B cell (primary cell): ENCODE measurements around the gene VAC14. TPM values are rescaled to one million over a fixed set of nuclear protein-coding genes. Genes with fewer than 3 reads are reported as not detected.

Experiments
- ATAC-seq: fragments of 200-7000 bp; cut with Tn5 transposase; one replicate; pipeline ENCODE4 v1.10.0; 2021; ENCODE audit warnings: low read depth, mild to moderate bottlenecking, moderate number of reproducible peaks, moderate library complexity
- CTCF ChIA-PET: fragments of 350-600 bp; sonication (Branson Sonifier 250); formaldehyde crosslinking; loops from one replicate; lab custom pipeline; 2021; ENCODE audit warnings: antibody characterized with exemption, inconsistent platforms; lab: Charles Lee
- POLR2A ChIA-PET: fragments of 350-600 bp; sonication (Branson Sonifier 250); formaldehyde crosslinking; loops from one replicate; lab custom pipeline; 2021; ENCODE audit warnings: antibody characterized with exemption; lab: Charles Lee
- DNase-seq: peaks from one replicate; pipeline ENCODE4 v3.0.0; 2013
- H2AFZ ChIP-seq: 2 replicates; pipeline ENCODE4 v1.6.1; 2012; ENCODE audit warnings: mild to moderate bottlenecking, low read depth, low read length; ENCODE audit not compliant: insufficient read depth, poor library complexity, severe bottlenecking
- H3K27ac ChIP-seq, 2 donors: 1 replicate in 1 of 2; 2 replicates in 1 of 2; pipeline ENCODE4 v1.5.1; 2012 to 2013; ENCODE audit warnings: low read length in 2 of 2, mild to moderate bottlenecking in 2 of 2, moderate library complexity in 1 of 2
- H3K27me3 ChIP-seq, 4 experiments: fragments of 200-600 bp in 1 of 4; sonication (generic) in 1 of 4; replicated peaks in 1 of 4; 1 replicate in 2 of 4; 2 replicates in 2 of 4; pipeline versions ENCODE4 v1.6.1 to v1.7.0; 2013 to 2016; ENCODE audit warnings: low read length in 3 of 4, mild to moderate bottlenecking in 2 of 4, mixed read lengths in 1 of 4, moderate library complexity in 1 of 4; ENCODE audit not compliant: insufficient read depth in 4 of 4, control insufficient read depth in 3 of 4; ENCODE audit errors: control extremely low read depth in 1 of 4
- H3K36me3 ChIP-seq, 2 experiments: replicated peaks in 1 of 2; 1 replicate in 1 of 2; 2 replicates in 1 of 2; pipeline versions ENCODE4 v1.6.1 to v1.7.1; 2013; ENCODE audit warnings: low read length in 1 of 2; ENCODE audit not compliant: insufficient read depth in 2 of 2, control insufficient read depth in 1 of 2; ENCODE audit errors: control extremely low read depth in 1 of 2, extremely low read depth in 1 of 2
- H3K4me1 ChIP-seq, 2 donors: fragments of 200-600 bp in 1 of 2; sonication (generic) in 1 of 2; 1 replicate in 1 of 2; 2 replicates in 1 of 2; pipeline versions ENCODE4 v1.5.1 to v1.6.1; 2013 to 2017; ENCODE audit warnings: low read length in 2 of 2; ENCODE audit not compliant: control insufficient read depth in 2 of 2, insufficient read depth in 2 of 2
- H3K4me2 ChIP-seq: replicated peaks from 2 replicates; pipeline ENCODE3; 2012; ENCODE audit warnings: mild to moderate bottlenecking, low read depth, low read length; ENCODE audit not compliant: poor library complexity, severe bottlenecking
- H3K4me3 ChIP-seq, 5 experiments: fragments of 200-600 bp in 1 of 5; sonication (generic) in 1 of 5; 1 replicate in 3 of 5; 2 replicates in 2 of 5; pipeline versions ENCODE4 v1.5.1 to v1.7.0; 2011 to 2016; ENCODE audit warnings: low read length in 4 of 5, mild to moderate bottlenecking in 4 of 5, low read depth in 2 of 5, control low read depth in 1 of 5, moderate library complexity in 1 of 5; ENCODE audit not compliant: insufficient read depth in 1 of 5; ENCODE audit errors: control extremely low read depth in 1 of 5, extremely low read depth in 1 of 5
- H3K79me2 ChIP-seq: fragments of 200-600 bp; sonication (generic); one replicate; pipeline ENCODE4 v1.6.0; 2016; ENCODE audit warnings: low read length; ENCODE audit not compliant: control insufficient read depth, insufficient read depth
- H3K9ac ChIP-seq: fragments of 200-600 bp; sonication (generic); 2 replicates; pipeline ENCODE4 v1.6.1; 2017; ENCODE audit warnings: mild to moderate bottlenecking, low read length, moderate library complexity
- H3K9me3 ChIP-seq, 3 donors: one replicate each; pipeline versions ENCODE4 v1.6.1 to v1.7.1; 2013; ENCODE audit warnings: low read length in 2 of 3; ENCODE audit not compliant: control insufficient read depth in 2 of 3, insufficient read depth in 1 of 3; ENCODE audit errors: control extremely low read depth in 1 of 3
- H4K20me1 ChIP-seq: 2 replicates; pipeline ENCODE4 v1.6.0; 2012; ENCODE audit warnings: mild to moderate bottlenecking, low read length; ENCODE audit not compliant: insufficient read depth, control insufficient read depth, poor library complexity, severe bottlenecking
- H3K27ac Mint-ChIP-seq: one replicate; pipeline ENCODE4 v1.8.0; 2021; ENCODE audit warnings: mixed read lengths
- H3K27me3 Mint-ChIP-seq: one replicate; pipeline ENCODE4 v1.8.0; 2021; ENCODE audit warnings: mixed read lengths
- H3K4me1 Mint-ChIP-seq: one replicate; pipeline ENCODE4 v1.8.0; 2021; ENCODE audit warnings: mixed read lengths
- H3K4me3 Mint-ChIP-seq: one replicate; pipeline ENCODE4 v1.8.0; 2021; ENCODE audit warnings: mixed read lengths
- H3K9me3 Mint-ChIP-seq: one replicate; pipeline ENCODE4 v1.8.0; 2022; ENCODE audit warnings: mixed read lengths; ENCODE audit not compliant: insufficient read depth
- CTCF ChIP-seq: fragments of 200-600 bp; IDR thresholded peaks from one replicate; pipeline ENCODE4 v1.8.0; 2022; ENCODE audit warnings: antibody characterized with exemption, mild to moderate bottlenecking
- EZH2 ChIP-seq: IDR thresholded peaks from 2 replicates; pipeline ENCODE4 v1.6.1; 2012; ENCODE audit warnings: borderline replicate concordance, low read depth, mild to moderate bottlenecking, moderate library complexity, low read length; ENCODE audit not compliant: insufficient read depth, poor library complexity, severe bottlenecking
- WGBS: methylation state at CpG from one replicate; pipeline ENCODE4 v1.1.5; 2013; ENCODE audit warnings: missing lambda C conversion rate; ENCODE audit not compliant: insufficient coverage; 5-methylcytosine and 5-hydroxymethylcytosine counted together
- intact Hi-C: fragments of 100-400 bp; cut with micrococcal nuclease; formaldehyde crosslinking; loops from one replicate; pipeline ENCODE4 v1.10.0; 2022
- polyA plus RNA-seq: library from polyadenylated mRNA; depleted of rRNA; stranded (reverse); fragments of >200 nt; gene quantifications from 2 replicates; pipeline ENCODE4 v1.2.3, GENCODE V29; 2012
- total RNA-seq, 2 donors: library from RNA; stranded (reverse); fragments of 120-200 nt in 1 of 2; gene quantifications; 1 replicate in 1 of 2; 2 replicates in 1 of 2; pipeline versions ENCODE4 v1.2.3 to v1.2.4, GENCODE V29; 2013 to 2022

VAC14 gene
- total and polyA plus RNA-seq, 2 donors (not counting 1 experiment from before 2014, with no cell fraction given), result 42.6 to 64.7 TPM

- no peaks in the 10 kb centered on the region for H3K9me3 Mint-ChIP-seq
- Histone ChIP-seq H2AFZ (no peak overlapping the region), H3K36me3 (peaks cover 2 to 63% of the 10 kb centered on the region in 2 experiments), H3K4me2 (no peak overlapping the region), H3K4me3 (no peak overlapping the region), H3K9me3 (no peaks in the 10 kb centered on the region), H3K27me3 (no peaks in the 10 kb centered on the region), H4K20me1 (peaks cover 7% of the 10 kb centered on the region), H3K27ac (no peak overlapping the region), H3K4me1 (no peaks in the 10 kb centered on the region), H3K79me2 (peaks cover 4% of the 10 kb centered on the region), H3K9ac (no peak overlapping the region)
- DNase-seq, result no peak
- CTCF ChIA-PET, result no interaction called here
- intact Hi-C loops, result no loop called here
- ATAC-seq, result no peak
- H3K27me3 Mint-ChIP-seq, result no peaks in the 10 kb centered on the region
- TF ChIP-seq CTCF (no peak), EZH2 (no peak)
- WGBS, result no CpG with 5 or more reads among the region's 1 CpG
- H3K27ac Mint-ChIP-seq, result no peak overlapping the region
- H3K4me1 Mint-ChIP-seq, result no peaks in the 10 kb centered on the region
- POLR2A ChIA-PET, result no interaction called here
- no peak overlapping the region for H3K4me3 Mint-ChIP-seq
These were observed 28.5 kb downstream of the VAC14 start for GRCh38 chr16:70772493-70772892.

GRCh38 chr16:70770626-70771552, 30.1 kb downstream of the VAC14 start:
- no peak overlapping the region for H3K9ac ChIP-seq
- no peaks in the 10 kb centered on the region for H3K9me3 ChIP-seq
- H3K36me3 ChIP-seq, result peaks cover 2 to 70% of the 10 kb centered on the region in 2 experiments
- no peak overlapping the region for H3K4me3 Mint-ChIP-seq
- ATAC-seq (peak; percentile 71), DNase-seq (peak; percentile 44)
- intact Hi-C loops, result no loop called here
- H3K27me3 Mint-ChIP-seq, result no peaks in the 10 kb centered on the region
- H2AFZ ChIP-seq, result no peak overlapping the region
- H4K20me1 ChIP-seq, result peaks cover 7% of the 10 kb centered on the region
- H3K27ac Mint-ChIP-seq, result no peak overlapping the region
- no peak overlapping the region for H3K27ac ChIP-seq
- peaks cover 4% of the 10 kb centered on the region for H3K79me2 ChIP-seq
- H3K4me2 ChIP-seq, result no peak overlapping the region
- ChIA-PET POLR2A (no interaction called here), CTCF (interaction anchor here (0.6 to 2.3 kb wide), 14 partner anchors 9 to 729 kb away, joined by 3 to 11 read pairs (median 5); partner anchors contain the start of gene VAC14)
- TF ChIP-seq EZH2 (no peak), CTCF (peak; percentile 88)
- H3K9me3 Mint-ChIP-seq, result no peaks in the 10 kb centered on the region
- H3K4me3 ChIP-seq, result no peak overlapping the region
- H3K4me1 Mint-ChIP-seq, result no peaks in the 10 kb centered on the region
- H3K4me1 ChIP-seq, result no peaks in the 10 kb centered on the region
- WGBS, result 56% methylated on average over 13 of the region's 15 CpGs
- no peaks in the 10 kb centered on the region for H3K27me3 ChIP-seq
